Left ventricle myocardium inferior (tissue), 1 donor: Measurements from ENCODE around the gene DCTN1. TPM values are rescaled to one million over a fixed set of nuclear protein-coding genes. Genes with fewer than 3 reads are reported as not detected.

Source experiments
- DNase-seq: peaks from one replicate; pipeline ENCODE4 v3.0.0-alpha.2; 2020
- H3K27ac ChIP-seq: fragments of 200-600 bp; replicated peaks from 2 replicates; pipeline ENCODE4 v1.8.0; 2021
- H3K27me3 ChIP-seq: fragments of 200-600 bp; 2 replicates; pipeline ENCODE4 v1.8.0; 2021; ENCODE audit warnings: low read depth
- H3K36me3 ChIP-seq: fragments of 200-600 bp; 2 replicates; pipeline ENCODE4 v1.8.0; 2021
- H3K4me1 ChIP-seq: fragments of 200-600 bp; 2 replicates; pipeline ENCODE4 v1.8.0; 2021
- H3K4me3 ChIP-seq: fragments of 200-600 bp; 2 replicates; pipeline ENCODE4 v1.8.0; 2021; ENCODE audit warnings: mild to moderate bottlenecking, moderate library complexity
- H3K9me3 ChIP-seq: fragments of 200-600 bp; replicated peaks from 2 replicates; pipeline ENCODE4 v1.8.0; 2021
- intact Hi-C: fragments of 100-400 bp; cut with micrococcal nuclease; formaldehyde crosslinking; loops from one replicate; pipeline ENCODE4 v1.11.0; 2022
- total RNA-seq: library from RNA; stranded (reverse); fragmentation: NEBNext Ultra II Directional; extraction: Animal tissue kit (Norgen Biotek cat#: 25700); gene quantifications from one replicate; pipeline ENCODE4 v1.2.1, GENCODE V29; 2021
- TF ChIP-seq, protein P1 (sequence below): fragments of 200-600 bp; IDR thresholded peaks from 2 replicates; pipeline ENCODE4 v1.8.0; 2021; ENCODE audit warnings: antibody characterized with exemption, mild to moderate bottlenecking, borderline replicate concordance
- donor health status: DM: no; HTN: yes; CAD: no; lungs with severe emphysema.

DCTN1 gene
- total RNA-seq, 1 donor from 2014 or later: 201 TPM

DNA sequence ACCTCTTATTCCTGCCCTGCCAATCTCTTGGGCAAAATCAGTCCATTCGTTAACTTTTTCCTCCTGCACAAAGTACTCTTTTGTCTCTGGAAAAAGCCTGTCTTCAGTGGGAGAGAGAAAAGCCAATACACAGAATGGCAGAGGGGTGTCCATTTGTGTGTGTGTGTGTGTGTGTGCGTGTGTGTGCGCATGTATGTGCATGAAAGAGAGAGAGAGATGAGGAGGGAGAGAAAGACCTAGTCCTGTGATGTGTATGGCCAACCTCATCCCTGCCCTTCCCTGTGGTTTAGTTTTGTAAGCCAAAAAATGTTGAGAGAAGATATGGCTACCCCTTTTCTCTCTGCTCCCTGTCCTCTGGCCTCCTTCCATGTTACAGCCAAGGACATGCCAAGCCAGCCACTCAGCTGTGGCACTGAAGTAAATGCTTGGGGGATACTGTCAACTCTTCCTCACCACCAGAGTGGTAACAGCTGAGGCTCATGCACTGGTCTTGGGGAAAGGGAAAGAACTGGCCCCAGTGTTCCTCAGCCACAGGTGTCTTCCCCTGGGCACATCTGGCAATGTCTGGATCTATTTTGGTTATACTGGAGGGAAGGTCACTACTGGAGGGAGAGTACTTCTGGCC, 47.4 kb downstream of the DCTN1 start:
- H3K9me3 ChIP-seq: no peaks in the 10 kb centered on the region
- TF ChIP-seq, protein P1, sequence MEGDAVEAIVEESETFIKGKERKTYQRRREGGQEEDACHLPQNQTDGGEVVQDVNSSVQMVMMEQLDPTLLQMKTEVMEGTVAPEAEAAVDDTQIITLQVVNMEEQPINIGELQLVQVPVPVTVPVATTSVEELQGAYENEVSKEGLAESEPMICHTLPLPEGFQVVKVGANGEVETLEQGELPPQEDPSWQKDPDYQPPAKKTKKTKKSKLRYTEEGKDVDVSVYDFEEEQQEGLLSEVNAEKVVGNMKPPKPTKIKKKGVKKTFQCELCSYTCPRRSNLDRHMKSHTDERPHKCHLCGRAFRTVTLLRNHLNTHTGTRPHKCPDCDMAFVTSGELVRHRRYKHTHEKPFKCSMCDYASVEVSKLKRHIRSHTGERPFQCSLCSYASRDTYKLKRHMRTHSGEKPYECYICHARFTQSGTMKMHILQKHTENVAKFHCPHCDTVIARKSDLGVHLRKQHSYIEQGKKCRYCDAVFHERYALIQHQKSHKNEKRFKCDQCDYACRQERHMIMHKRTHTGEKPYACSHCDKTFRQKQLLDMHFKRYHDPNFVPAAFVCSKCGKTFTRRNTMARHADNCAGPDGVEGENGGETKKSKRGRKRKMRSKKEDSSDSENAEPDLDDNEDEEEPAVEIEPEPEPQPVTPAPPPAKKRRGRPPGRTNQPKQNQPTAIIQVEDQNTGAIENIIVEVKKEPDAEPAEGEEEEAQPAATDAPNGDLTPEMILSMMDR: no peak
- no peaks in the 10 kb centered on the region for H3K27me3 ChIP-seq
- no peak for DNase-seq
- no peak overlapping the region for H3K4me3 ChIP-seq
- H3K36me3 ChIP-seq: peaks cover 24% of the 10 kb centered on the region
- intact Hi-C loops: no loop called here
- H3K4me1 ChIP-seq: peaks cover 11% of the 10 kb centered on the region
- H3K27ac ChIP-seq: no peak overlapping the region

GRCh38 chr2:74328573-74328972, 51.5 kb downstream of the DCTN1 start:
- Histone ChIP-seq H3K9me3 (no peaks in the 10 kb centered on the region), H3K4me3 (no peak overlapping the region), H3K27me3 (no peaks in the 10 kb centered on the region), H3K36me3 (peaks cover 25% of the 10 kb centered on the region), H3K27ac (no peak overlapping the region), H3K4me1 (peaks cover 8% of the 10 kb centered on the region)
- intact Hi-C loops: no loop called here
- no peak for DNase-seq
- TF ChIP-seq, protein P1: no peak

DNA sequence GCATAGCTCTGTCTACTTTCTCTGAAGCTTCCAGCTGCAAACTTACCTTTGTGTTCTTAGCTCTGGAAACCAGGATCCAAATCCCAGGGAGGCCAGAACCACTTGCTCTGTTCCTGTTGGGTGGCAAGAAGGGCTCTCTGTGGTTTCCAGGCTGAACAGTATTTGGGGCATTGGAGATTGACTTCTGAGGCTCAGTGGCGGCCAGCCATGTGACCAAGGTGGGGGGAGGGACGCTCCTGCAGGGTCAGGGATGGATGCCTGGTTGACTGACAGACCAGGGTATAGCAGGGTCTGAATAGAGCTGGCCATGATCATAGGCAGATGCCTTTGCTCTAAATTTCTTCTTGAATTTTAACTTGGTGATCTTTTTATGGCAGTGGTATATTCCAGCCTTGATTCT, 52.0 kb downstream of the DCTN1 start:
- intact Hi-C loops: no loop called here
- TF ChIP-seq, protein P1: no peak
- Histone ChIP-seq H3K9me3 (no peaks in the 10 kb centered on the region), H3K36me3 (peaks cover 25% of the 10 kb centered on the region), H3K4me3 (no peak overlapping the region), H3K27me3 (no peaks in the 10 kb centered on the region), H3K4me1 (peaks cover 8% of the 10 kb centered on the region), H3K27ac (no peak overlapping the region)
- no peak for DNase-seq

DNA sequence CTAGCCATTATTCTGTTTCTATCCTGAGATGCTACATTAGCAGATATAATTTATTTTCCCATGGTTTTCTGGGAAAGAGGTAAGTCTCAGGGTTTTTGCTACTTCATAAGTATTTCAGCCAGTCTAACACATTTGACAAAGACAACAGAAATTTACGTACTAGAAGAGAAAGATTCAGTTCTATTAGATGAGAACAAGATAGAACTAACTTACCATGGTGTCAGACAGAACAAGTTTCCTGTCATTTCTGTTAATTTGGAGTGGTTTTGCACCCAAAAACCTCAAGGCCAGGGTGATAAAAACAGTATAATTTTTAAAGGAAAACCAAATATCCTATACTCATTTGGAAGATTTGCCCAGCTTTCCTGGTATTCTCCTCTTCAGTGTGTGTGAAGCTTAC, 52.5 kb downstream of the DCTN1 start:
- peaks cover 21% of the 10 kb centered on the region for H3K36me3 ChIP-seq
- intact Hi-C loops: no loop called here
- no peak overlapping the region for H3K4me3 ChIP-seq
- peaks cover 8% of the 10 kb centered on the region for H3K4me1 ChIP-seq
- TF ChIP-seq, protein P1: no peak
- H3K9me3 ChIP-seq: no peaks in the 10 kb centered on the region
- DNase-seq: no peak
- no peaks in the 10 kb centered on the region for H3K27me3 ChIP-seq
- no peak overlapping the region for H3K27ac ChIP-seq

DNA sequence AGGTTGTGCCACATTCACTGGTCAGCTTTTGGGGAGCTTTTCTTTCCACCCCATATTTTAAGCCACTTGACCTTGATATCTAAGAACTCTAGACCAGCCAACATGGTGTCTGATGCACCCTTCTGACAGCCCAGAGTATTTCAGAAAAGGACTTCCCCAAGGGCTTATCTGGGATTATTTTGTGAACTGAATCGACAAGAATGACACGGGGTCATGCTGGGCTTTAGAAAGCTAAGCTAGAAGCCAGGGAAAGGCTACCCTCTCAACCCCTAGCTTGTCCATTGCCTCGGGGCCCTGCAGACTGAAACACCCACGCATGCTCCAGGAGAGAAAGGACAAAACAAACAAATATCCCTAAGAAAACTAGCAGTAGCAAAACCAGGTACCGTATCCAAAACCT, 52.9 kb downstream of the DCTN1 start:
- Histone ChIP-seq H3K36me3 (peaks cover 17% of the 10 kb centered on the region), H3K27ac (no peak overlapping the region), H3K4me1 (peaks cover 8% of the 10 kb centered on the region), H3K27me3 (no peaks in the 10 kb centered on the region), H3K4me3 (no peak overlapping the region), H3K9me3 (no peaks in the 10 kb centered on the region)
- DNase-seq: no peak
- intact Hi-C loops: no loop called here
- TF ChIP-seq, protein P1: no peak

GRCh38 chr2:74325815-74326214, 54.3 kb downstream of the DCTN1 start:
- TF ChIP-seq, protein P1: no peak
- Histone ChIP-seq H3K27ac (no peak overlapping the region), H3K36me3 (peaks cover 21% of the 10 kb centered on the region), H3K9me3 (no peaks in the 10 kb centered on the region), H3K4me1 (peaks cover 8% of the 10 kb centered on the region), H3K27me3 (no peaks in the 10 kb centered on the region), H3K4me3 (no peak overlapping the region)
- DNase-seq: no peak
- intact Hi-C loops: no loop called here
